Neural progenitor cell (in vitro differentiated cells): ENCODE data around the gene COL9A2. TPM values are rescaled to one million over a fixed set of nuclear protein-coding genes. Genes with fewer than 3 reads are reported as not detected.
"Not testable (repeated sequence)": the region's sequence is repeated elsewhere in the genome, so short reads cannot be mapped to it uniquely, and the experiment has no call there.

Source experiments
- DNase-seq: peaks from one replicate; pipeline ENCODE4 v3.0.0-alpha.2; 2016; ENCODE audit warnings: low spot score
- H2AFZ ChIP-seq: fragments of 200-600 bp; sonication (generic); replicated peaks from 2 replicates; pipeline ENCODE4 v1.6.1; 2016; ENCODE audit warnings: antibody characterized with exemption
- H3F3A ChIP-seq: fragments of 200-600 bp; sonication (generic); 2 replicates; pipeline ENCODE4 v1.6.1; 2016; ENCODE audit warnings: antibody characterized with exemption, low read depth
- H3K27ac ChIP-seq: fragments of 200-600 bp; sonication (generic); 2 replicates; pipeline ENCODE4 v1.5.1; 2016; ENCODE audit warnings: mild to moderate bottlenecking
- H3K27me3 ChIP-seq: fragments of 200-600 bp; sonication (generic); 2 replicates; pipeline ENCODE4 v1.6.1; 2016; ENCODE audit warnings: mild to moderate bottlenecking, moderate library complexity
- H3K36me3 ChIP-seq: fragments of 200-600 bp; sonication (generic); 2 replicates; pipeline ENCODE4 v1.5.1; 2016
- H3K4me1 ChIP-seq: fragments of 200-600 bp; sonication (generic); 2 replicates; pipeline ENCODE4 v1.6.1; 2016; ENCODE audit warnings: mixed run types
- H3K4me2 ChIP-seq: fragments of 200-600 bp; sonication (generic); 2 replicates; pipeline ENCODE4 v1.6.1; 2016
- H3K4me3 ChIP-seq: fragments of 200-600 bp; sonication (generic); 2 replicates; pipeline ENCODE4 v1.5.1; 2016
- H3K79me2 ChIP-seq: fragments of 200-600 bp; sonication (generic); 2 replicates; pipeline ENCODE4 v1.6.1; 2016; ENCODE audit warnings: low read depth
- H3K9ac ChIP-seq: fragments of 200-600 bp; sonication (generic); 2 replicates; pipeline ENCODE4 v1.6.1; 2016
- H3K9me3 ChIP-seq: fragments of 200-600 bp; sonication (generic); 2 replicates; pipeline ENCODE4 v1.5.1; 2016; ENCODE audit warnings: low read depth
- H4K20me1 ChIP-seq: fragments of 200-600 bp; sonication (generic); 2 replicates; pipeline ENCODE4 v1.6.1; 2016; ENCODE audit warnings: low read depth
- H3K27ac Mint-ChIP-seq: 3 replicates; pipeline ENCODE4 v1.8.0; 2021; ENCODE audit warnings: mixed read lengths
- H3K27me3 Mint-ChIP-seq: 2 replicates; pipeline ENCODE4 v1.8.0; 2022; ENCODE audit warnings: low read depth, mild to moderate bottlenecking, inconsistent platforms, moderate library complexity, mixed read lengths; ENCODE audit not compliant: insufficient read depth
- H3K36me3 Mint-ChIP-seq: 3 replicates; pipeline ENCODE4 v1.8.0; 2021; ENCODE audit warnings: mixed read lengths
- H3K4me1 Mint-ChIP-seq: 3 replicates; pipeline ENCODE4 v1.8.0; 2021; ENCODE audit warnings: mixed read lengths
- H3K4me3 Mint-ChIP-seq: 3 replicates; pipeline ENCODE4 v1.8.0; 2021; ENCODE audit warnings: mild to moderate bottlenecking, moderate library complexity, mixed read lengths
- H3K9me3 Mint-ChIP-seq: 3 replicates; pipeline ENCODE4 v1.8.0; 2020; ENCODE audit warnings: mixed read lengths
- CTCF ChIP-seq: fragments of 200-600 bp; sonication (generic); IDR thresholded peaks from 2 replicates; pipeline ENCODE4 v1.5.1; 2017; ENCODE audit warnings: antibody characterized with exemption, mild to moderate bottlenecking
- EZH2 ChIP-seq: fragments of 200-600 bp; sonication (generic); IDR thresholded peaks from 2 replicates; pipeline ENCODE4 v1.6.1; 2017; ENCODE audit warnings: antibody characterized with exemption, mild to moderate bottlenecking, moderate library complexity
- EZH2phosphoT487 ChIP-seq: fragments of 200-600 bp; sonication (generic); IDR thresholded peaks from 2 replicates; pipeline ENCODE4 v1.6.1; 2017; ENCODE audit warnings: antibody characterized with exemption
- total RNA-seq: library from RNA; depleted of rRNA; stranded (reverse); fragments of >200 nt; gene quantifications from 2 replicates; pipeline ENCODE4 v1.2.3, GENCODE V29; 2015; ENCODE audit warnings: low replicate concordance

The COL9A2 gene
- total RNA-seq, 1 donor from 2014 or later, result 3.7 TPM

- H3K36me3 ChIP-seq, result no peaks in the 10 kb centered on the region
- no peaks in the 10 kb centered on the region for H3K79me2 ChIP-seq
- H3F3A ChIP-seq, result no peaks in the 10 kb centered on the region
- Mint-ChIP-seq H3K4me1 (no peaks in the 10 kb centered on the region), H3K4me3 (no peak overlapping the region), H3K36me3 (no peaks in the 10 kb centered on the region), H3K9me3 (peaks cover 5% of the 10 kb centered on the region), H3K27ac (no peak overlapping the region), H3K27me3 (peaks cover 5% of the 10 kb centered on the region)
- no peaks in the 10 kb centered on the region for H3K9me3 ChIP-seq
- H3K4me2 ChIP-seq, result no peak overlapping the region
- TF ChIP-seq EZH2phosphoT487 (no peak), CTCF (no peak), EZH2 (no peak)
- no peaks in the 10 kb centered on the region for H3K4me1 ChIP-seq
- H3K9ac ChIP-seq, result no peak overlapping the region
- DNase-seq, result no peak
- H4K20me1 ChIP-seq, result no peaks in the 10 kb centered on the region
- H2AFZ ChIP-seq, result no peak overlapping the region
- H3K27me3 ChIP-seq, result no peaks in the 10 kb centered on the region
- H3K27ac ChIP-seq, result no peak overlapping the region
- no peak overlapping the region for H3K4me3 ChIP-seq
These were observed 15.6 kb upstream of the COL9A2 start for GRCh38 chr1:40332695-40333094.

GRCh38 chr1:40331403-40331802 lies 14.3 kb upstream of the COL9A2 start:
- H3K9ac ChIP-seq, H4K20me1 ChIP-seq, H3F3A ChIP-seq, H3K9me3 ChIP-seq, H3K36me3 Mint-ChIP-seq, H3K36me3 ChIP-seq, H3K4me2 ChIP-seq, H3K27me3 ChIP-seq, DNase-seq, H3K4me3 ChIP-seq, H3K4me3 Mint-ChIP-seq, H2AFZ ChIP-seq, H3K79me2 ChIP-seq, H3K27ac ChIP-seq, H3K4me1 Mint-ChIP-seq, H3K27me3 Mint-ChIP-seq, H3K4me1 ChIP-seq, H3K27ac Mint-ChIP-seq: not testable (repeated sequence)
- H3K9me3 Mint-ChIP-seq, result peaks cover 11% of the 10 kb centered on the region

- Mint-ChIP-seq H3K36me3 (no peaks in the 10 kb centered on the region), H3K27ac (no peak overlapping the region), H3K4me1 (peaks cover 23% of the 10 kb centered on the region), H3K4me3 (no peak overlapping the region), H3K9me3 (no peaks in the 10 kb centered on the region), H3K27me3 (peaks cover 26% of the 10 kb centered on the region)
- Histone ChIP-seq H3K27ac (no peak overlapping the region), H3K4me2 (no peak overlapping the region), H3F3A (peaks cover 36% of the 10 kb centered on the region), H3K79me2 (no peaks in the 10 kb centered on the region), H3K9ac (no peak overlapping the region), H3K9me3 (no peaks in the 10 kb centered on the region), H3K4me1 (peaks cover 10% of the 10 kb centered on the region), H2AFZ (no peak overlapping the region), H4K20me1 (no peaks in the 10 kb centered on the region), H3K4me3 (no peak overlapping the region), H3K27me3 (peaks cover 53% of the 10 kb centered on the region), H3K36me3 (no peaks in the 10 kb centered on the region)
- TF ChIP-seq CTCF, result no peak
- no peak for TF ChIP-seq EZH2phosphoT487
- TF ChIP-seq EZH2, result no peak
- DNase-seq, result no peak
These were observed 2.0 kb upstream of the COL9A2 start for GRCh38 chr1:40318970-40319621.

- peaks cover 23% of the 10 kb centered on the region for H3K27me3 Mint-ChIP-seq
These were observed 1.4 kb upstream of the COL9A2 start for GRCh38 chr1:40318476-40318875.

More at GRCh38 chr1:40318476-40318875, 1.4 kb upstream of the COL9A2 start:
- Histone ChIP-seq H3K79me2 (no peaks in the 10 kb centered on the region), H3K27me3 (peaks cover 53% of the 10 kb centered on the region), H3K9ac (no peak overlapping the region), H3K4me3 (no peak overlapping the region), H3K4me1 (peaks cover 15% of the 10 kb centered on the region), H4K20me1 (no peaks in the 10 kb centered on the region), H2AFZ (no peak overlapping the region), H3F3A (peaks cover 40% of the 10 kb centered on the region), H3K36me3 (no peaks in the 10 kb centered on the region), H3K4me2 (no peak overlapping the region), H3K27ac (no peak overlapping the region), H3K9me3 (no peaks in the 10 kb centered on the region)
- Mint-ChIP-seq H3K36me3 (no peaks in the 10 kb centered on the region), H3K27ac (no peak overlapping the region), H3K4me3 (no peak overlapping the region), H3K4me1 (peaks cover 29% of the 10 kb centered on the region), H3K9me3 (no peaks in the 10 kb centered on the region)
- TF ChIP-seq EZH2 (no peak), CTCF (no peak), EZH2phosphoT487 (no peak)
- no peak for DNase-seq
